ENCODE measurements around the gene CCDC91.

DNA sequence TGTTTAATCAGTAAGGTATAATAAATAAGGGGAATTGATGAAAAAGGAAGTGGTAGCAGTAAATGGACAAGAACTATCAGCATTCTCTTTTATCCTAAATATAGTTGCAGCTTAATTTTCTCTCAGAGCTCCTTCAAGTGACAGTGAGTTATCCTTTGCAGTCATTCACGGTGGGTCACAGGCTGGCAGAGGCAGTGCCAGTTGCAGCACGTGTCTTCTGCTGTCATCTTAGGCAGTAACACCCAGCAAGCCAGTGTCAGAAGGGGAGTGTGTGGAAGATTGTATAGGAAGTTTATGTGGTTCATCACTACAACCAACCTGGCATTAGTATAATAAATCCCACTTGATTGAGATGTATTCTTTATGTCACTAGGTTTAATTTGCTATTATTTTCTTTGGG, 170.0 kb downstream of the CCDC91 start:
- TF ChIP-seq NFYB (CRISPR knock-in tag; conservative IDR thresholded peaks at IDR 0.05; ENCODE audit: low read depth) = no peak
- TF ChIP-seq, protein P1, sequence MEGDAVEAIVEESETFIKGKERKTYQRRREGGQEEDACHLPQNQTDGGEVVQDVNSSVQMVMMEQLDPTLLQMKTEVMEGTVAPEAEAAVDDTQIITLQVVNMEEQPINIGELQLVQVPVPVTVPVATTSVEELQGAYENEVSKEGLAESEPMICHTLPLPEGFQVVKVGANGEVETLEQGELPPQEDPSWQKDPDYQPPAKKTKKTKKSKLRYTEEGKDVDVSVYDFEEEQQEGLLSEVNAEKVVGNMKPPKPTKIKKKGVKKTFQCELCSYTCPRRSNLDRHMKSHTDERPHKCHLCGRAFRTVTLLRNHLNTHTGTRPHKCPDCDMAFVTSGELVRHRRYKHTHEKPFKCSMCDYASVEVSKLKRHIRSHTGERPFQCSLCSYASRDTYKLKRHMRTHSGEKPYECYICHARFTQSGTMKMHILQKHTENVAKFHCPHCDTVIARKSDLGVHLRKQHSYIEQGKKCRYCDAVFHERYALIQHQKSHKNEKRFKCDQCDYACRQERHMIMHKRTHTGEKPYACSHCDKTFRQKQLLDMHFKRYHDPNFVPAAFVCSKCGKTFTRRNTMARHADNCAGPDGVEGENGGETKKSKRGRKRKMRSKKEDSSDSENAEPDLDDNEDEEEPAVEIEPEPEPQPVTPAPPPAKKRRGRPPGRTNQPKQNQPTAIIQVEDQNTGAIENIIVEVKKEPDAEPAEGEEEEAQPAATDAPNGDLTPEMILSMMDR (IDR thresholded peaks at IDR 0.05) = no peak
- TF ChIP-seq, protein P2, sequence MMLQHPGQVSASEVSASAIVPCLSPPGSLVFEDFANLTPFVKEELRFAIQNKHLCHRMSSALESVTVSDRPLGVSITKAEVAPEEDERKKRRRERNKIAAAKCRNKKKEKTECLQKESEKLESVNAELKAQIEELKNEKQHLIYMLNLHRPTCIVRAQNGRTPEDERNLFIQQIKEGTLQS (CRISPR knock-in tag; conservative IDR thresholded peaks at IDR 0.05) = no peak
- TF ChIP-seq, protein P3, sequence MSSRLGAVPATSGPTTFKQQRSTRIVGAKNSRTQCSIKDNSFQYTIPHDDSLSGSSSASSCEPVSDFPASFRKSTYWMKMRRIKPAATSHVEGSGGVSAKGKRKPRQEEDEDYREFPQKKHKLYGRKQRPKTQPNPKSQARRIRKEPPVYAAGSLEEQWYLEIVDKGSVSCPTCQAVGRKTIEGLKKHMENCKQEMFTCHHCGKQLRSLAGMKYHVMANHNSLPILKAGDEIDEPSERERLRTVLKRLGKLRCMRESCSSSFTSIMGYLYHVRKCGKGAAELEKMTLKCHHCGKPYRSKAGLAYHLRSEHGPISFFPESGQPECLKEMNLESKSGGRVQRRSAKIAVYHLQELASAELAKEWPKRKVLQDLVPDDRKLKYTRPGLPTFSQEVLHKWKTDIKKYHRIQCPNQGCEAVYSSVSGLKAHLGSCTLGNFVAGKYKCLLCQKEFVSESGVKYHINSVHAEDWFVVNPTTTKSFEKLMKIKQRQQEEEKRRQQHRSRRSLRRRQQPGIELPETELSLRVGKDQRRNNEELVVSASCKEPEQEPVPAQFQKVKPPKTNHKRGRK (CRISPR knock-in tag; IDR thresholded peaks at IDR 0.05; ENCODE audit: borderline replicate concordance) = no peak
- no peak for TF ChIP-seq ZNF396 (CRISPR knock-in tag; IDR thresholded peaks at IDR 0.05; ENCODE audit: borderline replicate concordance)
- no peak for TF ChIP-seq ZNF121 (CRISPR knock-in tag; IDR thresholded peaks at IDR 0.05)
- no peak for TF ChIP-seq CREB1 (CRISPR knock-in tag; IDR thresholded peaks at IDR 0.05)
- TF ChIP-seq, protein P4, sequence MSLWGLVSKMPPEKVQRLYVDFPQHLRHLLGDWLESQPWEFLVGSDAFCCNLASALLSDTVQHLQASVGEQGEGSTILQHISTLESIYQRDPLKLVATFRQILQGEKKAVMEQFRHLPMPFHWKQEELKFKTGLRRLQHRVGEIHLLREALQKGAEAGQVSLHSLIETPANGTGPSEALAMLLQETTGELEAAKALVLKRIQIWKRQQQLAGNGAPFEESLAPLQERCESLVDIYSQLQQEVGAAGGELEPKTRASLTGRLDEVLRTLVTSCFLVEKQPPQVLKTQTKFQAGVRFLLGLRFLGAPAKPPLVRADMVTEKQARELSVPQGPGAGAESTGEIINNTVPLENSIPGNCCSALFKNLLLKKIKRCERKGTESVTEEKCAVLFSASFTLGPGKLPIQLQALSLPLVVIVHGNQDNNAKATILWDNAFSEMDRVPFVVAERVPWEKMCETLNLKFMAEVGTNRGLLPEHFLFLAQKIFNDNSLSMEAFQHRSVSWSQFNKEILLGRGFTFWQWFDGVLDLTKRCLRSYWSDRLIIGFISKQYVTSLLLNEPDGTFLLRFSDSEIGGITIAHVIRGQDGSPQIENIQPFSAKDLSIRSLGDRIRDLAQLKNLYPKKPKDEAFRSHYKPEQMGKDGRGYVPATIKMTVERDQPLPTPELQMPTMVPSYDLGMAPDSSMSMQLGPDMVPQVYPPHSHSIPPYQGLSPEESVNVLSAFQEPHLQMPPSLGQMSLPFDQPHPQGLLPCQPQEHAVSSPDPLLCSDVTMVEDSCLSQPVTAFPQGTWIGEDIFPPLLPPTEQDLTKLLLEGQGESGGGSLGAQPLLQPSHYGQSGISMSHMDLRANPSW (CRISPR knock-in tag; conservative IDR thresholded peaks at IDR 0.05; ENCODE audit: low read depth) = no peak
- TF ChIP-seq, protein P5, sequence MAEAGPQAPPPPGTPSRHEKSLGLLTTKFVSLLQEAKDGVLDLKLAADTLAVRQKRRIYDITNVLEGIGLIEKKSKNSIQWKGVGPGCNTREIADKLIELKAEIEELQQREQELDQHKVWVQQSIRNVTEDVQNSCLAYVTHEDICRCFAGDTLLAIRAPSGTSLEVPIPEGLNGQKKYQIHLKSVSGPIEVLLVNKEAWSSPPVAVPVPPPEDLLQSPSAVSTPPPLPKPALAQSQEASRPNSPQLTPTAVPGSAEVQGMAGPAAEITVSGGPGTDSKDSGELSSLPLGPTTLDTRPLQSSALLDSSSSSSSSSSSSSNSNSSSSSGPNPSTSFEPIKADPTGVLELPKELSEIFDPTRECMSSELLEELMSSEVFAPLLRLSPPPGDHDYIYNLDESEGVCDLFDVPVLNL (CRISPR knock-in tag; IDR thresholded peaks at IDR 0.05; ENCODE audit: borderline replicate concordance, low read depth) = no peak
- TF ChIP-seq ZNF317 (CRISPR knock-in tag; IDR thresholded peaks at IDR 0.05; ENCODE audit: borderline replicate concordance, low read depth) = no peak
- TF ChIP-seq, protein P6, sequence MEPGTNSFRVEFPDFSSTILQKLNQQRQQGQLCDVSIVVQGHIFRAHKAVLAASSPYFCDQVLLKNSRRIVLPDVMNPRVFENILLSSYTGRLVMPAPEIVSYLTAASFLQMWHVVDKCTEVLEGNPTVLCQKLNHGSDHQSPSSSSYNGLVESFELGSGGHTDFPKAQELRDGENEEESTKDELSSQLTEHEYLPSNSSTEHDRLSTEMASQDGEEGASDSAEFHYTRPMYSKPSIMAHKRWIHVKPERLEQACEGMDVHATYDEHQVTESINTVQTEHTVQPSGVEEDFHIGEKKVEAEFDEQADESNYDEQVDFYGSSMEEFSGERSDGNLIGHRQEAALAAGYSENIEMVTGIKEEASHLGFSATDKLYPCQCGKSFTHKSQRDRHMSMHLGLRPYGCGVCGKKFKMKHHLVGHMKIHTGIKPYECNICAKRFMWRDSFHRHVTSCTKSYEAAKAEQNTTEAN (CRISPR knock-in tag; IDR thresholded peaks at IDR 0.05) = no peak
